Non-pigmented ciliary epithelial cell (primary cell): ENCODE results near the gene MLXIP.
A peak's percentile ranks its signal among the peaks of the same experiment; 100 is the strongest.
"Not testable (repeated sequence)": the region's sequence is repeated elsewhere in the genome, so short reads cannot be mapped to it uniquely, and the experiment has no call there.

ENCODE experiments used
- DNase-seq: peaks from one replicate; pipeline ENCODE4 v3.0.0-alpha.2; 2010; ENCODE audit warnings: low read depth

The MLXIP gene

DNA sequence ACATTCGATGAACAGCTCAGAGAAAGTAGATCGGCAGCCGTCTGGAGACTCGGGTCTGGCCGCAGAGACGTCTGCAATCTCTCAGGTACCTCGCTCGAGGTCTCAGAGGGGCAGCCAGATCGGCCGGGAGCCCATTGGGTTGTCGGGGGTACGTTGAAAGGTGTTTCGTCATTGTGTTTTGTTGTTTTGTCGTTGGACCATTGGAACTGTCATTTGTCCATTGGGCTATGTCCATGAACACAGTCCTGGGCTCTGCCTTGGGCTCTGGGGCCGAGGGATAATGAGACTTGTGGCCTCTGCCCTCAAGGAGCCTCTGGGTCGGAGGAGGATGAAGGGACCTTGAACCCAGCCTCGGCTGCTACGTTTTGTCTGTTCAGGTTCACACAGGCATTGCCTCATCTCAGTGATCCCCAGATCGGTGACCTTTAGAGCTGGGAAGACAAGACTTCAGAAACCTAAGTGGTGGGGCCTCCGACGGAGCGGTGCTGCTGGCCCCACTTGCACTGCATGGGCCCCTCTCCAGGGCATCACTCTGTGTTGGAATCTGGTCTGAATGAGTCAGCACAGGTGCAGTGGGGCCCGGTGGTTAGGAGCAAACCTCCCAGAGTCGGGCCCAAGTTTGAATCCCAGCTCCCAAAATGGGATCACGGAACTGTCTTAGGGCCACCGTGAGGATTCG, 23.6 kb upstream of the MLXIP start:
- no peak for DNase-seq

DNA sequence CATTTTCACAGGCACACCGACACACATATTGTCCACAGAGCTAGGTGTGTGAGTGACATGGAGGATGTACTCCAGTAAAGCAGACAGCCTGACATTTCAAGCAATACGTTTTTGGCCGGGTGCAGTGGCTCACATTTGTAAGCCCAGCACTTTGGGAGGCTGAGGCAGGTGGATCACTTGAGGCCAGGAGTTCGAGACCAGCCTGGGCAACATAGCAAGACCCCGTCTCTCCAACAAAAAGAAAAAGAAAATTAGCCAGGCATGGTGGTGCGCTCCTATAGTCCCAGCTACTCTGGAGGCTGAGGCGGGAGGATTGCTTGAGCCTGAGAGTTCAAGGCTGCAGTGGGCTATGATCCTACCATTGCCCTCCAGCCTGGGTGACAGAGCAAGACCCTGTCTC, 22.1 kb upstream of the MLXIP start:
- not testable (repeated sequence) for DNase-seq

DNA sequence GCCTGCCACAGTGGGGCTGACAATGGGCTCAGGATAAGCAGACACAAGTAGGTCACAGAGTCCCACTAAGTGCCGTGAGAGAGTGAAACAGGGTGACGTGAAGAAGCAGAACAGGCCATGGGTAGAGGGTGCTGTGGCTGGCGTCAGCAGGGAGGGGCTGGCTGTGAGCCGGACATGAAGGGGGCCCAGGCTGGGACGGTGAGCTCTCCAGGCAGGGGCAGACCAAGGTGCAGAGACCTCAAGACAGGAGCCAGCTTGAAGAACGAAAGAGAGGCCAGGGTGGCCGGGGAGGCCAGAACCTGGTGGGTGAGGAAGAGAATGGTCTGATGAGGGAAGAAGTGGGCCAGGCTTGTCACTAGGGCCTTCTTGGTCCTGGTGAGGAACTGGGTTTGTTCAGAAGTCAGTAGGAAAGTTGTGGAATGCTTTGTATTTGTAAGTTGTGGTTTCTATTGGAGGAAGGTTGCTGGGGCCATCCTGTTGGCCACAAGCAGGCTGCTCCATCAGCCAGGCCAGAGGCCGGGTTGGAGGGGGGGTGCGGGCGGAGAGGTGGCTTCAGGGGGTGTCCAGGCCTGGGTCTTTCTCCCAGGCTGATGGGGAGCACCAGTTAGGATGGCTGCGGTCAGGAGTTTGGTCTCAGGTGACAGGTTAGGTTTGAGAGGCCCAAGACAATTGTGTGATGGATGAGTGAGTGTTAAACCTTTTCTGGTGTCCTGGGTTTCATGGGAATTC, 21.4 kb upstream of the MLXIP start:
- DNase-seq = no peak

DNA sequence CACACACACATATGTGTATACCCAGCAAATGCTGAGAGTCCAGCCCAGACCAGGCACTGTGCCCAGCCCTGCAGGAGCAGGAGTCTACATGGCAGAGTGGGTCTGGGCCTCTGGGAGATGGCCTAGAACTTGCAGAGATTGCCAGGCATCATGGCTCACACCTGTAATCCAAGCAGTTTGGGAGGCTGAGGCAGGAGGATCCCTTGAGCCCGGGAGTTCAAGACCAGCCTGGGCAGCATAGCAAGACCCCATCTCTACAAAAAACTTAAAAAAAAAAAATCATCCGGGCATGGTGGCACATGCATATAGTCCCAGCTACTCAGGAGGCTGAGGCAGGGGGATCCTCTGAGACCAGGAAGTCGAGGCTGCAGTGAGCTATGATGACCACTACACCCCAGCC, 20.8 kb upstream of the MLXIP start:
- no peak for DNase-seq

DNA sequence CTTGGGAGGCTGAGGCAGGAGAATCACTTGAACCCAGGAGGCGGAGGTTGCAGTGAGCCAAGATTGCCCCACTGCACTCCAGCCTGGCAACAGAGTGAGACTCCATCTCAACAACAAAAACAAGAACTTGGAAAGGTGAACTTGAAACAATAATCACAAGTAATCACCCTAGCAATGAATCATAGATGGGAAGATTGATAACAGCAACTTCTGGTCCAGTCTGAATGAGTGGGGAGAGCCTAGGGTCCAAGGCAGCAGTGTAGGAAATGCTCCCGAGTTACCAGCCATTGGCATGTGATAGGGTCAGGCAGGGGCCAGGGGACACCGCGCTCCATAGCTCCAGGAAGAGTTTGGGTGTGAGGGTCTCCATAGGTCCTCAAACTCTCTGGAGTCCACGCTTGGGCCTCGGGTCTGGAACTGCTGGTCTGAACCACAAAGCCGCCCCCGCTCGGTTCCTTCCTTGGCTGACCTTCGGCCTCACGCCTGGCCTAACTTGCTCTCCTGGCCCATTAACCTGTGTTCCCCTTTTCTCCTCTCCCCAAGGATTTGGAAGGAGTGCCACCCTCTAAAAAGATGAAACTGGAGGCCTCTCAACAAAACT, 19.9 kb upstream of the MLXIP start:
- no peak for DNase-seq

DNA sequence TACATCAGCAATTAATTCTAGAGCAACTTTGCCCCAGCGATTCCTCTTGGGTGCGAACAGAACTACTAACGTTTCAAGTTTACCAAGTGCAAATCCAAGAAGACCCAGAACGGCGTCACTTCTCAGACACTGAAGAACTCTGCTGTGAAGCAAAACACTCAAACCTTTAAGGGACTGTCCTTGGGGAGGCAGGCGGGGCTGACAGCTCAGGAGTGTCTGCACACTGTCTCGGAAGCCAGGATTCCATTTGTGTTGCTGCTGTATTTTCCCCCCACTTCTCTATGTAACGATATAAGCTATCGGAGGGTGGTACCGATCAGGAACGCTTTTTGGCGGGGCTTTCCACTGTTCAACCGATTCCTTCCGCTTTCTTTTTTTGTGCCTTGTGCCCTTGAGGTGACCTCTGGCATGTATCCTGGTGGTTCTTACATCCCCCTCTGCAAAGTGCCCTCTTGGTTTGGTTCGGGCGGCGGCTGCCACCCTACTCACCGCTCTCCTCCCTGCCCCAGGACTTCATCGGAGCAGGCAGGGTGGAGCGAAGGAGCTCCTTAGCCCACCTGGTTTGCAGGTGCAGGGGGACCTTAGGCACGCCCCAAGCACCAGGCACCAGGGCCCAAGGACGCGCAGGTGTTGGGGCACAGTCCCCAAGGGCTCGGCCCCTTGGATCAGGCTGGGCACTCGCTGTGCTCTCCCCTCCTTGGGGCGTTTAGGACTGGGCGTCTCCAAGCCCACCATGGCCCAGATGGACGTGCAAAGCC, 19.2 kb upstream of the MLXIP start:
- DNase-seq = no peak

DNA sequence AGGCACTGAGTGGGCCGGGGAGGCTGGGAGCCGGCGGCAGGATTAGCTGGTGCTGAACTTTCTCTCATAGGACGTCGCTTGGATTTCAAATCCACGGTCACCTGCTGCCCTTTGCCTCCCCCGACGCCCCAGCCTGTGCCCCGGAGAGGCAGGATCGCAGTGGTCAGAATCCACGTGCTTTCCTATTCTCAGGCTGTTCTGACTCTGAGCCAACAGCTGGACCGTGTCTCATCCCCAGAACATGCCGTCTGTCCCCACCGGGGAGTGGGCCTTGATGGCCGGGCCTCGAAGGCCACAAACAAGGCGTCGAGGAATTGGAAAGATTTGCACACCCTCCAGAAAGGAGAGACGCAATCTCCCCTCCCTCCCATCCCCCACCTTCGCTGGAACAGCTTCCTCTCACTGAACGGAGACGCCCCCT, 18.5 kb upstream of the MLXIP start:
- DNase-seq = no peak

DNA sequence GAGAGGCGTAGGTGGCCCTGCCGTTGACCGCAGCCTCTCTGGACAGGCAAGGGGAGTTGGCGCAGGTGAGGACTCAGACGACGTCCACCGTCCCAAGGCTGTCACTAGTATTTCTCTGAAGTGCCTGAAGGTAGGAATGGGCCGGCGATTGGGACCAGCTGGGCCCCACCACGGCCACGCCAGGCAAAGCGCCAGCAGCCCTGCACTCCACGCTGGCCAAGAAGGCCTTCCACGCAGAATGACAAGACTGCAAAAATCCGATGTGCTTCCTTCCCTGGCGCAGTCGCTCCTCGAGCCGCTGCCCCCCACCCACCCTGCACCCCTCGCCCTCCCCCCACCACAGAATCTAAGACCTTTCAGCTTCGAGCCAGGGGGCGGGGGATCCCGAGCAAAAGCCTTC, 17.3 kb upstream of the MLXIP start:
- no peak for DNase-seq

DNA sequence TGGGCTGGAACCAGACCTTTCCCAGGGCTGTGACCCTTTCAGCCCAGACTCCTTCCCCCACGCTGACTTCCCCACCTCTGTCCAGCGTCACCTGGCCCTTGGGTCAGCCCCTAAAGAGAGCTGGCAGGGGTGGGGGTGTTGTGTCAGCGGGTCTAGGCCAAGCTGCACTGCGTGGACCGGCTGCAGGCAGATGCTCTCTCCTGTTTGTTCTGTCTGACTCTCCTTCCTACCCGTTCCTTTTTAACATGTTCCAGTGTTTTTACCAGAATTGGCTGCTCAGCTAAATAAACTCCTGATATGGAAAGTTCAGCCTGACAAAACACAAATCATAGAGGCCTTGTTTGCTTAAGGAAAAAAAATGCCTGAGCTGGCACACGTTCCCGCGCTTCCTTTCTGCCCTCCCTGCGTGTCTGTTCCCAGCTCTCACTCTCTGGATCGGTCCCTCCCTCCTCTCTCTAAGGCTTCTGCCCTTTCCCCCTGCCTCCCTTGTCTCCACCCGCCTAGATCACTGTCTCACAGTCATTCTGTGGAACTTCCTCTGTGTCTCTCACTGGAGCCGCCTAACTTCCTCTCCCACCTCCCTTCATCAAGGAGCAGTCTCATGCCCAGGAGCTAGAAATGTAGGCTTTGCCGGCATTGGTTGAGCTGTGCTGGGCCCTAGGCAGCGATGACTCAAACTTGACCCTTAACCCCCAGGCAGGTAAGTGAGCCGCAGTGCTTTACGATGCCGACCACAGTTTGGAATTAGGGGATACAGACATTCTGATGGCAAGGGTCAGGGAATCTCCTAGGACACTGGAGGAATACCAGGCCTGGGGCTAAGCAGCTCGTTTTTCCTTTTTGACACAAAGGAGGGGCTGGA, 15.5 kb upstream of the MLXIP start:
- DNase-seq = no peak

DNA sequence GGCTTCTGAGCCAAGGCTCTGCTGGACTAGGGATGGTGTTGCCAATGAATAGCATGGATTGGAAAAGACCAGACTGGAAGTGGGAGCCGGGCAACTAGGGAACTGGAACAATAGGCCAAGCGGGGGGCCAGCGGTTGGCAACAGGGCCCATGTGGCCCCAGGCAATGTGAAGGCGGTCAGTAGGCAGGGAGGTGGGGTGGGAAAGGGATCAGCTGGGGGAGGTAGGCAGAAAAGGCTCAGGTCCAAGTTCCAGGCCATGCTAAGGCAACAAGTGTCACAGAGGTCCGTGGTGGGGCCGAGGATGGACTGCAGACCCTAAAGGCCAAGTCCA, 14.9 kb upstream of the MLXIP start:
- DNase-seq = no peak

DNA sequence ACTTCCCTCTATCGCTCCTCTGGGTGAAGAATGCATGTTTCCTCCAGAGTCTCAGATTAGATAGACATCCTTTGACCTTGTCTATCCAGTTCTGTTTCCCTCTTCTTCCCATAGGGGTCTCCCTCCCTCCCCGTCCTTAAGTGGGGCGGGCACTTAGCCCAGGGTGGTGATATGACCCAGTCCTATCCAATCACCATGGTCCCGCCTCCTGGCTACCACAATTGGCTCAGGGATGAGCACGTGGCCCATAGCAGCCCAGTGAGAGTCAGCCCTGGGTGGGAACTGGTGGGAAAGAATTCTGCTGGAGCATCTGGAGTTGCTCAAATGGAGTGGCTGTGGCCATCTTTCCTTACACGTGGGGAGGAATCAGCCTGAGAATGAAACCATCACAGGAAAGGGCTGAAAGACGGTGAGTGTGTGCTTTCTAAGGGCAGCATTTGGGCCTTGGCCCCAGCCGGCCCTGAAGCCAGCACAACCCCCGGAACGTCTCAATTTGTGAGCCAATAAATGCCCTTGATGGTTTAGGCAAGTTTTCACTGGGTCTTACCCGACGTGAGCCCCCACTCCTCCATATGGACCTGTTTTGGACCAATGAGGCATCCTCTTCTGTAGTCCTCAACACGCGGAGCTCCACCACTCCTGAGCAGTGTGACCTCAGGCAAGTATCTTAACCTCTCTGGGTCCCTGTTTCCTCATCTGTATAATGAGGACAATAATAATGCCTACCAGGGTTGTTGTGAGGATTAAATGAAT, 14.4 kb upstream of the MLXIP start:
- no peak for DNase-seq

DNA sequence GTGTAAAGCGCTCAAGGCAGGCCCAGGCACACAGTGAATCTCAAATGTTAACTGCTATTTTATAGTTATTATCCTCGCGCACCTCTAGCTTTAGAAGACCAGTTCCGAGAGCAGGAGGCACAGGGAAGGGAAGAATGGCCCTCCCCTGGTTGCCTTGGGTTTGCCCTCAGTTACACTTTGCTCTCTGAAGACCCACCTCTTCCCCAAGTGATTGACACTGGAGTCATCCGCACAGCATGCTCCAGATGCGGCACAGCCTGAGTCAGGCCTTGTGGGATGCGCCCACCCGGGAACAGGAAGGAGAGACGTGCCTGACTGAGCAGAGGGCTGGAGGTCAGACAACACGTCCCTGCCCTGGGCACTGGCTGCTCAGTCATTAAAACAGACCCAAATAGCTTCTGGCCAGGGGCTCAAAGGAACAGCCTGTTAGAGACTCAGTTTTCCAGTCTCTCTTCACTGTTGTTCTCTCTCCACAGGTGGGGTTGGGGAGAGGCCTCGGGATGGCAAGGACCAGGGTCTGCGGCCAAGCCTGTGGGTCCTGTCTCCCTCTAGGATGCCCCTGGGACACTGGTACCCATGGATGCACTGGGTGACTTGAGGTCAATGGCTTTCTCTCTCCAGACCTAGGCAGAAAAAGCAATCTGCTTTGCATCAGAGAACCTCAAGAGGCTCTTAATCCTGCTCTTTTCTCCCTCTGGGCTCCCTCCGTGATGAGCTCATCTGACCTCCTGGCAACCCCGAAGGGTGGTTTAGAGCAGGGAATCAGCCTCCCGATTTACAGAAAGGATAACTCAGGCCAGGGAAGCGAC, 13.6 kb upstream of the MLXIP start:
- DNase-seq = no peak

DNA sequence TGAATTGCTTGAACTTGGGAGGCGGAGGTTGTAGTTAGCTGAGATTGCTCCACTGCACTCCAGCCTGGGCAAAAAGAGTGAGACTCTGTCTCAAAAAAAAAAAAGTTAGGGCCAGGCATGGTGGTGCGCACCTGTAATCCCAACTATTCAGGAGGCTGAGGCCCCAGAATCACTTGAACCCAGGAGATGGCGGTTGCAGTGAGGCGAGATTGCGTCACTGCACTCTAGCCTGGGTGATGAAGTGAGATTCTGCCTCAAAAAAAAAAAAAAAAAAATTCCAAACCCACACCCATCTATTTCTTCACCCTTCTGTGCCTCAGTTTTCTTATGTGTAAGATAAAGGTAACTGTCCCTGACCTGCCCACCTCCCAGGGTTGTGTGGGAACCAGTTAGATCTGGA, 11.0 kb upstream of the MLXIP start:
- DNase-seq = no peak

DNA sequence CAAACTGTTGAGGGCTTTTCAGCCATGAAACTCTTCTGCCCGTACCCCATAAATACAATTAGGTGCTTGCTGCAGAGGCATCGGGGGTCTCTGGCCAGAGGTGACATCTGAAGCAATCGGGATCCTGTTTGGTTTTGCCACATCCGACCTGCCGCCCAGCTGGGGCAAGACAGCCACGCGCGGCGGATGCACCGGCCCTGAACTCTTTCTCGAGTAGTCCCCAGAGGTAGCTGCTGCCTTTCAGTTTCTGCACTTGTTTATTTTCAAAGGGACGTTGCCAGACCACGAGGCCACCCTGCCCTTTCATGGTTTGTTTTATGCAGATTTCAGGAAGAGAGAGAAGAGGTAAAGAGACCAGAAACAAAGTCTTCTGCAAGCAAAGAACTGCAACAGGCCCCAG, 10.6 kb upstream of the MLXIP start:
- DNase-seq = no peak

DNA sequence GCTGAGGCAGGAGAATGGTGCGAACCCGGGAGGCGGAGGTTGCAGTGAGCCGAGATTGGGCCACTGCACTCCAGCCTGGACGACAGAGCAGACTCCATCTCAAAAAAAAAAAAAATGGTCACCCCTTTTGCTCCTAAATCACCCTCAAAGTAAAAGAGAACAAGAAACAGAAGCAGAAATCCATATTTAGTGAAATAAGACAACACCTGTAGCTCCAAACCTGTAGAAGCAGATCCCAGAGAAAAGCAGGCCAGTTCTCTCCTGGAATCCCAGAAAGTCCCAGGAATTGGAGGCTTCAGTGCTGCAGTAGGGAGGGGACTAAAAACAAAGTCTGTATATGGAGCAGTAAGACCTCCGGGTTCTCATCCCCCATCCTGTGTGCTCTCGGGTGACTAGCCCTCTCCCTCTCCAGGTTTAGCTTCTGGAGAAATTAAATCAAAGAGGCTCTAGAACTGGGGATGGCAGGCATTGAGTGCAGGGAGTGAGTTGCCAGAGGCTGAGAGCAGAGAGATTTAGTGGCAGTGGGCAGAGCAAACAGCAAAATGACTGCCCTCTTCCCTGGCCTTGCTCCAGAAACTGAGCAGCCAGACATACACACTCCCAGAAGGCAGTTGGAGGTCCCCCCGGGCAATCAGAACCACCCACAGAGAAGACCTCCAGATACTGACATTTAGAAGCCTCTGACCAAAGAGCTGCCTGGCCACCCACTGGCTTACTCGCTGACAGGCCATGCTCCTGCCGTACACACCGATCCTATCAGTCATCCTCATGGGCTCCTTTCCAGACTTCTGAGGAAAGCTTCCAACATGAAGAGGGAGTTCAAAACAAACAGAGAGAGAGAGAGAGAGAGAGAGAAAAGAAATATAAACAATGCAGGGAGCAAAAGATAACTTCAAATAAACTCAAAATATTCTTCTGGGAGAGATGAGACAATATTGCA, 6.3 kb upstream of the MLXIP start:
- DNase-seq = peak; percentile 94

DNA sequence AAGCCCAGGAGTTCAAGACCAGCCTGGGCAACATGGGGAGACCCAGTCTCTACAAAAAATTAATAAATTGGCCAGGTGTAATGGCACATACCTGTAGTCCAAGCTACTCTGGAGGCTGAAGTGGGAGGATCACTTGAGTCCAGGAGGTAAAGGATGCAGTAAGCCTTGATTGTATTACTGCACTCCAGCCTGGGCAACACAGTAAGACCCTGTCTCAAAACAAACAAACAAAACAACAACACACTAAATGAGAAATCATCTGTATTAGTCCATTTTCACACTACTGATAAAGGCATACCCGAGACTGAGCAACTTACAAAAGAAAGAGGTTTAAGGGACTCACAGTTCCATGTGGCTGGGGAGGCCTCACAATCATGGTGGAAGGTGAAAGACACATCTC, 4.7 kb upstream of the MLXIP start:
- no peak for DNase-seq

DNA sequence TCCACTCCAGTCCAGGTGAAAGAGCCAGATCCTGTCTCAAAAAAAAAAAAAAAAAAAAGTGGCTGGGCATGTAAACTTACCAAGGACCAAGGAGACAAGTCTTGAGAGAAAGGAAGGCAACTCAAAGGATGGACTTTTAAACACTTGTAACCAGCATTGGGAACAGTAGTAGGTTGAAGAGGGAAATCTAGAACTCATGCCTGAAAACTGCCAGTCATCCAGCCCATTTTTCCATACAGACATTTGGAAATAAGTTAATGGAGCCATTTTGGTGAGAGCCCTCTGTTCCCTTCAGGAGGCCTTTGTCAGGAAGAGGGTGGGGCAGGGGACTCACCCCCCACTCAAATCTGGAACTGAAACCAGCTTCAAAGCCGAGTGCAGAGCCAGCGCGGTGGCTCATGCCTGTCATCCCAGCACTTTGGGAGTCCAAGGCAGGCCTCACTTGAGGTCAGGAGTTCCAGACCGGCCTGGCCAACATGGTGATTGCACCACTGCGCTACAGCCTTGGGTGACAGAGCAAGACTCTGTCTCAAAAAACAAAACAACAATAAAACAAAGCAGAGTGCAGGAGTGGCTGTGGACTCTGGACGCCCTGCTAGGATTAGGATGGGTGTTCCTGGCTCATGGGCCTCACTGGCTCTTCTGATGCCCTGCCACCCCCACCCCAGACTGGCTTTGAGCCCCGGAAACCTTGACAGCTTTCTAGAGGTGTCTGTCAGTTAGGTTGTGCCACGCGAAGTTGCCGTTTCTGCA, 1.6 kb upstream of the MLXIP start:
- DNase-seq = no peak

DNA sequence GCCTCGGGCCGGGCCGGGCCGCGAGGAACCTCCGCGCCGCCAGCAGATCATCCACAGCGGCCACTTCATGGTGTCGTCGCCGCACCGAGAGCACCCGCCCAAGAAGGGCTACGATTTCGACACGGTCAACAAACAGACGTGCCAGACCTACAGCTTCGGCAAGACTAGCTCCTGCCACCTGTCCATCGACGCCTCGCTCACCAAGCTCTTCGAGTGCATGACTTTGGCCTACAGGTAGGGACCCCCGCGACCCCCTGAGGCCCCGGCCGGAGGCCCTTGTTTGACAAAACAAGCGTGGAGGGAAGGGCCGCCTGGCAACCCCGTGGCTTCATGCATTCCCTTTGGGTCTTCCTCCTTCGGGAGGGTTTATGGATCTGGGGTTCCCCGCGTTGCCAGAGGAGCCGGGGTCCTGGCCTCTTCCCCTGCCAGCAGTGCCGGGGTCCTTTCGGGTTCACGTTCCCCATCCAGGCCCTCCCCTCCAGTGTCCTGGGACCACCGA, 526 bp downstream of the MLXIP start:
- no peak for DNase-seq
